Measurements from ENCODE around the gene SPDYE16.
"Not testable (repeated sequence)": the region's sequence is repeated elsewhere in the genome, so short reads cannot be mapped to it uniquely, and the experiment has no call there.

Gene SPDYE16

DNA sequence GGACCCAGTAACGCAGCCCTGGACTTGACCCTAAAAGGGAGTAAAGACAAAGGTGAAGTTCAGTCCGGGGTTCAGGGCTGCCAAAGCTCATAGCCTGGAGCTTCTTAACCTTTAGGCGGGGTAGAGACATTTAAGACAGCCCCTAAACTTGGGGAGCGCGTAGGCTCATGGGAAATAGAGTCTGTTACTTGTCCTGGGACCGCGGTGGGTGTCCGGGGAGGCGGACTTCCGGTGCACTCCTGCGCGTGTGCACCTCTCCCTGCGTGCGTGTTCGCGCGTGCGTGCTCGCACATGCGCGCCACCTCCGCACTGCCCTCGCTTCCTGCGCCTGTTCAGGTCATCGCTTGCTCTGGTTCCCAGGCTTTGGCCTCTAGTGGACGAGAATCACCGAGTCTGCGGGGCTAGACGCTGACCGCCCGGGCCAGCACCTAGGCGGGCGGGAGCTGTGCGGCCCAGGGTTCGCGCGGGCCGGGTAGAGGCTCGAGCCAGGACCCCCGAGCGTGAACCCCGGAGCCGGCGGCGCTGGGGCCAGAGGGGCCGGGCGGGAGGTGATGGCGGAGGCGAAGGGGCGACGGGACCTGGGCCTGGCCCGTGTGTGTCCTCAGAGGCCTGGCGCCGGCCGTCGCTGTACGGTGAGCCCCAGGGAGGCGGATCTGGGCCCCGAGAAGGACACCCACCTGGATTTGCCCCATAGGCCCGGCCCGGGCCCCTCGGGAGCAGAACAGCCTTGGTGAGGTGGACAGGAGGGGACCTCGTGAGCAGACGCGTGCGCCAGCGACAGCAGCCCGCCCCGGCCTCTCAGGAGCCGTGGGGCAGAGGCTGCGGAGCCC lies 6.1 kb upstream of the SPDYE16 start:
- peak; percentile 79 for DNase-seq

DNA sequence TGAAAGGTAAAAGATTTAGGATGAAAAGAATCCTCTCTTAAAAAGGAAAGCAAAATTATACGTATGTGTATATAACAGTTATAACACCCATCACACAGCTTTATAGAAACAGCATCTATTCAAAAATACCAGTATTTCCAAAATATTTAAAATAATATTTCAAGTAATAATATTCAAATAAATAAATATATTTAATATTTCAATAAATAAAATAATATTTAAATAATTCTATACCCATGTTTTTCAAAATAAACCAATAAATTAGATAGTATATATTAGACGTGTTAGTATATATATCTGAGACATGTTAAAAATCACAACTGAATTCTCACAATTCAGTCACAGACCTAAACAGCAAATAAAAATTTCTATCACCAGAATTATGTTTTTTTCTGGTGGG lies 11.5 kb downstream of the SPDYE16 start:
- DNase-seq = not testable (repeated sequence)

DNA sequence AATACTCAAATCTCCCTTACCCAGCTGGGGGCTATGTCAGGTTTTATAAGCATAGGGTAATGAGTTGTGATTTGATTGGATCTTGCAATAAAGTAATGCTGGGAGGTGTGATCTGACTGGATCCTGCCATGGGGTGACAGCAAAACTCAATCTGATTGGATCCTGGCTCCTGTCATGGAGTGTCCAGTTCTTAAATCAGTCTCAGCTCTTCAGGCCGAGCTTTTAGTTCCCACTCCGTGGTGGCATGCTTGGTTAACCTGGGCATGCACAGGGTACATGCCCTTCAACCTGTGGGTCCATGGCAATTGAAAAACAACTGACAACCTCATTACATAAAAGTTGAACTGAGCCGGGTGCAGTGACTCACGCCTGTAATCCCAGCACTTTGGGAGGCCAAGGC lies 16.9 kb downstream of the SPDYE16 start:
- DNase-seq = not testable (repeated sequence)

DNA sequence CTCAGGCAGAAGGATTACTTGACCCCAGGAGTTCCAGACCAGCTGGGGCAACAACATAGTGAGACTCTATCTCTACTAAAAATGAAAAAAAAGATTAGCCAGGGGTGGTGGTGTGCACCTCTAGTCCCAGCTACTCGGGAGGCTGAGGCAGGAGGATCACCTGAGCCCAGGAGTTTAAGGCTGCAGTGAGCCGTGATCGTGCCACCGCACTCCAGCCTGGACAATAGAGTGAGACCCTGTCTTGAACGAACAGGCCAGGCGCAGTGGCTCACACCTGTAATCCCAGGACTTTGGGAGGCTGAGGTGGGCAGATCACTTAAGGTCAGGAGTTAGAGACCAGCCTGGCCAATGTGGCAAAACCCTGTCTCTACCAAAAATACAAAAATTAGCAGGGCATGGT lies 26.2 kb downstream of the SPDYE16 start:
- not testable (repeated sequence) for DNase-seq

DNA sequence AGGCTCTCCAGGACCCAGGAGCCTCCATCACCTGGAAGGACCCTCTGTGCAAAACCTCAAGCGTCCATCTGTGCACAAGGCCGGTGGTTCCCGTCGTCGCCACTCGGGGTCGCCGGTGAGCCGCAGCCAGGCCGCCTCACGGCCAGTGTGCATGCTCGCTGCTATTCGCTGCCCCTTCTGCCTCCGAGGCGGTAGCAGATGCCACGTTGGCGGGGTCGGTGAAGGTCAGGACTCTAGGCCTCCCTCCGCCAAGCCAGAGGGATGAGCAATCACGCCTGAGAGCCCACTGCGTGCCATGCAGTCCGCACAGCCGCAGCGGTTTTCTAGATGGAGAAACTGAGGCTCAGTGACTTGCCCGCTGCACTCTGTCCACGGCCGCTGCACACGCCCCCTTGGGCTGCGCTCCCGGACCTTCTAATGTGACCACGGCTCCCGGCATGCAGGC lies 27.1 kb downstream of the SPDYE16 start:
- peak; percentile 76 for DNase-seq

DNA sequence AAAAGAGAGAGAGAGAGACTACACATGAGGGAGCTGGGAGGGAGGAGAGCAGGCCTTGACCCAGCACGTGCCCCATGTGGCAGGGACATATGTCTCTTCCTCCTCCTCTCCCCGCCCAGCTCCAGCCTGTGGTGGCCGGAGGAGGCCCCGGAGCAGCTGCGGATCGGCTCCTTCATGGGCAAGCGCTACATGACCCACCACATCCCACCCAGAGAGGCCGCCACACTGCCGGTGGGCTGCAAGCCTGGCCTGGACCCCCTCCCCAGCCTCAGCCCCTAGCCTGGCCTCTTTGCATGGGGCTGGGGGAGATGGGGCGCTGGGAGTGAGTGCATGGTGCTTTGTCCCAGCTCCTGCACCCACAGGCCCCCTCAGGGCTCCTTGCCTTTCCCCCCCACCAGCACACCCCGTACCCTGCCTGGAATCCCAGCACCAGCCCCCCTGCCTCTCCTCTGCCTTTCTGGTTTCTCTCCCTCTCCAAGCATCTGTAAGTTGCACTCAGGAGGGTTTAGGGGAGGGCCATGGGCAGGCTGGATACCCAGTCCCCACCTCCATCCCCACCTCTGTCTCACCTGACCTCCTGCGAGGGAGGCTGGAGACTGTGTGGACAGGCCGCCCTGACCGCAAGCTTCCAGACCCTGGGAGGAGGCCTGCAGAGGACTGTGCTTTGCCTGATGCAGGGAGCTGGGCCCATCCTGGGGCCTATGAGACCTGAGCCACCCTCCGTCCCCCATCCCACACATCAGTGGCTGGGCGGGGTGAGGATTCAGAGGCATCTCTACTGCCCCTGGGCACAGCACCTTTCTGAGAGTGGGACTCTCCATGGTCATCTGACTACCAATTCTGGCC lies 27.9 kb downstream of the SPDYE16 start:
- DNase-seq = no peak

DNA sequence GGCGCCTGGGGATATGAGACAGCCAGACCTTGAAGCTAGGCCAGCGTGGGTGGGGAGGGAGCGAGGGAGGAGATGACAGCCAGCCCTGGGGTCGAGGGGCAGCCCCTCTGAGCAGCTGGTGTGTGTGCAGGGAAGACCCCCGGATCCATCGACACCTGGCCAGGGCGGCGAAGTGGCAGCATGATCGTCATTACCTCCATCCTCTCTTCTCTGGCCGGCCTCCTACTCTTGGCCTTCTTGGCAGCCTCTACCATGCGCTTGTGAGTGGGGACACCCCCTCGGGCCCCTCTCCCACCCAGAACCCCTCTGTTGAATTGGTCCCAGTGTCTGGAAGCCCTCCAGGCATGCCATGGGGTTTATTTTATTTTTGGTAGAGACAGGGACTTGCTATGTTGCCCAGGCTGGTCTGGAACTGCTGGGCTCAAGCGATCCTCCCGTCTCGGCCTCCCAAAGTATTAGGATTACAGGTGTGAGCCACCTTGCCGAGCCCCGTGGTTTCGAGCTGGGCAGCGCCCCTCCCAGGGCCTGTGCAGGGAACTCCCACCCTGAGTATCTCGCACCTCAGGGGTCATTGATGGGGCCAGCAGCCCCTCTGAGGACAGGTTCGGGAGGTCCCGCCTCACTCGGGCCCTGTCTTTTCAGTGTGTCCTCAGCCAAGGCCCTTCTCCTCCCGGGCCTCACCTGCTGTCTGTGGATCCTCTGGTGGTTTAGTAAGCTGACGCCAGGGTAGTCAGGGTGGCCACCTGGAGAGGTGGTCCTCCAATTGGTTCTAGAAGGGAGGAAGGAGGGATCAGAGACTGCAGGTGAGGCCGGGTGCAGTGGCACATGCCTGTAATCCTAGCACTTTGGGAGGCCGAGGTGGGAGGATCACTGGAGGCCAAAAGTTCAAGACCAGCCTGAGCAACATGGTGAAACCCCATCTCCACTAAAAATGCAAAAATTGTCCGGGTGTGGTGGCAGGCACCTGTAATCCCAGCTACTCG lies 29.0 kb downstream of the SPDYE16 start:
- no peak for DNase-seq

DNA sequence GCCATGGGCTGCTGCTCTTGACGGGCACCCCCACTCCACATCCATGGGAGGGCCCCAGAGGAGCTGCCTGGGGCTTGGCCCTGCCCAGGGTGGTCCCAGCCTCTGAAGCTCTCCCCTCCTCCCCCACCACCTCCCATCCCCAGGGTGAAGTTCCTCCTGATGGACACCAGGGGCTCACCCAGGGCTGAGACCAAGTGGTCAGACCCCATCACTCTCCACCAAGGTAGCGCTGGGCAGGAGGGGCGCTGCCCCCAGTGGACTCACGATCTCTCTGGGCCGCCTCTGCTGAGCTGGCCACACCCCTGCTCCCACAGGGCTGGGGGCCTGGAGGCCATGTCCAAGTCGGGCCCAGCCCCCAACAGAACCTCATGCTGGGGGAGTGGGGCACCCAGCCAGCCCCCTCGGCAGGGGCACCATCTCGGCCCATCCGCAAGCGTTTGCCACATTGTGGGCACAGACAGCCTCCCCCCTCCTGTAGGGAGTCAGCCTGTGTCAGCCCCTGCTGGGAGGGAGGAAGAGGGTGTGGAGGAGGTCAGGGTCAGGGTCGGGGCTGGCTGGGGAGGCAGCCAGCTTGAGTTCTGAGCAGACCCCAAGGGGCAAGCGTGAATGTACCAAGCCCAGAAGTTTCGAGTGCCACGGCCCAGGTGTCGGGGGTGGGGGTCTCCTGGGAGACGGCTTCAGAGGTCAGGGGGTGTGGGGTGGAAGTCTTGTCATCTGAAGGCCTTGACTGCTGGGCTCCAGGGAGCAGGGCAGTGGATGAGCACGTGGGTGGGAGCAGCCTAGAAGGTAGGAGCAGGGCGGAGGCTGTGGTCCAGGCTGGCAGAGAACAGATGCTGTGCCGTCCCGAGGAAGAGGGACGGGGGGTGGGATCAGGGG lies 29.9 kb downstream of the SPDYE16 start:
- DNase-seq = no peak

DNA sequence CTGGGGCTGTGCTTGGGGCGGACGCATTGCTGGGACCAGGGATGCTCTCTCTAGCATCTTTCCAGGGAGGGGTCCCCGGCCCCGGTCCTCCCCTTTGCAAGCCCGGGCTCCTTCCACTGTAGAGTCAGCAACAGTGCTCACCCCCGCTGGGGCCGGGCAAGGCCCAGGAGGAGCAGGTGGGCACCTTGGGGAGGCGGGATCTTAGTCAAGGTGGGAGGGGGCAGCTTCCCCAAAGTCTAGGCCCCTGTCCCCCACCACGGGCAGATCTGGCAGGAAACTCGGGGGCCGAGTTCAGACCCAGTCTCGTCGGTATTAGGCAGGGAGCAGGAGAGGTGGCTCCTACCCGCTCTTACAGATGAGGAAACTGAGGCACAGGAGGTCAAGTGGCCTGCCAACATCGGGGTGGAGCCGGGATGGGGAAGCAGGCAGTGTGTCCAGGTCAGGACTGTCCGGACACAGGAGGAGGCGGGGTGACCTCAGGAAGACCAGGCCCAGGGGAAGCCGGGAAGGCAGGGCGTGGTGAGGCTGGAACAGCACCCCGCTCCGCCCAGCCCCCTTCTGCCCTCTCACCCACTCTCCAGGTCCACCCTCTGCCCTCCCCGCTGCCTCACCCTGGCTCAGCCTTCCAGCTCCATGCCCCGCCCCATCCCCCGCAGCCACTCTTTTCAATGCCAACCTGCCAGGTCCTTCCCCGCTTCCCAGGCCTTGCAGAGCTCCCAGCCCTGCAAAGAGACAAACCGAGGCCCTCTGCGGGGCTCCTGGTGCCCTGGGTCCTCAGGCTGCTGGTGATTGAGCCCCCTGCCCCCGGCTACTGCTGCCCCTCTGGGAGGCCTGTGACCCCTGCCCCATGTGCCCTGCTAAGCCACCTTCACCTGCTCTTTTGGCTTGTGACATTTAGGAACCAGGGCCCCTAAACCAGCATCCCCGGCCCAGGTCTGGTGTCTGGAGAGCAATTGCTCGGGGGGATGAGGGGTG lies 30.9 kb downstream of the SPDYE16 start:
- DNase-seq = not testable (repeated sequence)

DNA sequence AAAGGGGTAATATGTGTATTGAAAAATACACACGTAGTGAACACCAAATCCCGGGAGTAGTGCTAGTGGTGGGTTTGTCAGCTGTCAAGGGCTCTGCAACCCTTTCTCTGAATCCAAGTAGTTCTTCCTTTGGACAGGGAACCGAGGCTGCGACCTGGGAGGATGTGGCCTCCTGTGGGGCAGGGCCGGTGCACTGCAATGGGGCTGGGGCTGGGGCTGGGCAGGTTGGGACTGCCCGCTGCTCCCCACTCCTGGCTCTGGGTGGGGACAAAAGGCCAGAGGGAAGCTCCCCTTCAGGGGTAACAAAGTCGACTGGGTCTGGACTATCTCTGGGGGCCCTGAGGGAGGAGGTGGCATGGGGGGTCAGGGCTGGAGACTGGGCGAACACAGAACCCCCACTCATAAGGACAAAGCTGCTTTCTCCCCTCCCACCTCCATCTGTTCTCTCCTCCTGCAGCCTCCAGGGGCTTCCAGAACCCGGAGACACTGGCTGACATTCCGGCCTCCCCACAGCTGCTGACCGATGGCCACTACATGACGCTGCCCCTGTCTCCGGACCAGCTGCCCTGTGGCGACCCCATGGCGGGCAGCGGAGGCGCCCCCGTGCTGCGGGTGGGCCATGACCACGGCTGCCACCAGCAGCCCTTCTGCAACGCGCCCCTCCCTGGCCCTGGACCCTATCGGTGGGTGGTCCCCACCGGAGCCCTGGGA lies 31.7 kb downstream of the SPDYE16 start:
- DNase-seq = not testable (repeated sequence)

DNA sequence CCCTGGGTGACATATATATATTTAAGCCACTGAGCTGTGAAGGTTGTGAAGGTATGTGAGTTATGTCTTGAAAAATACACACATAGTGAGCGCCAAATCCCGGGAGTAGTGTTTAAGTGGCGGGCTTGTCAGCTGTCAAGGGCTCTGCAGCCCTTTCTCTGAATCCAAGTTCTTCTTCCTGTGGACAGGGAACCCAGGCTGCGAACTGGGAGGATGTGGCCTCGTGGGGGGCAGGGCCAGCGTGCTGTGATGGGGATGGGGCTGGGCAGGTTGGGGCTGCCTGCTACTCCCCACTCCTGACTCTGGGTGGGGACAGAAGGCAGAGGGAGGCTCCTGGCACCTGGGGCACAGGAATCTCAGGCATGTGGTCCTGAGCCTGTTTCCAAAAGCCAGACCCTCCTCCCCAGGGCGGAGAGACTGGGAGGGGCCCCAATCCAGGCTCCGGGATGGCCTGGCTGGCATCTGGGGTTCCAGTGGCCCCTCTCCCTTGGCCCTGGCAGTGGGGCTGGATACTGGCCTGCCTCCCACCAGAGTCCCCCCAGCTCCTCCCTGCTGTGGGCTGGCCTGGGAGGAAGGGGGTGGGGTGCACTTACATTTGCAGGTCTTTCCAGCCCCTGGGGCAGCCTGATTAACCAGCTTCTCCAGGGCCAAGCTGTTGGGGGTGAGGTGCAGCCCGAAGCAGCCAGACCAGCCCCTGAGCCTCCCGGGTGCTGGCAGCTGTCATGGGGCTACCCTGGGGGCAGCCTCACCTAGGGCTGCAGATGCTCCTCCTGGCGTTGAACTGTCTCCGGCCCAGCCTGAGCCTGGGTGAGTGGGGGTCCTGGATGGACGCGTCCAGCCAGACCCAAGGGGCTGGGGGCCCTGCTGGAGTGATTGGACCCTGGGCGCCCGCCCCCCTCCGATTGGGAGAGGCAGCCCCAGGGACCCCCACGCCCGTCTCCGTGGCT lies 32.9 kb downstream of the SPDYE16 start, which contains the start of gene UPK3B:
Gene UPK3B, plus strand, starts transcription at position 622 of the 947 bp plus-strand sequence. Its CDS starts 101 bp downstream, at position 723.
- DNase-seq = no peak

DNA sequence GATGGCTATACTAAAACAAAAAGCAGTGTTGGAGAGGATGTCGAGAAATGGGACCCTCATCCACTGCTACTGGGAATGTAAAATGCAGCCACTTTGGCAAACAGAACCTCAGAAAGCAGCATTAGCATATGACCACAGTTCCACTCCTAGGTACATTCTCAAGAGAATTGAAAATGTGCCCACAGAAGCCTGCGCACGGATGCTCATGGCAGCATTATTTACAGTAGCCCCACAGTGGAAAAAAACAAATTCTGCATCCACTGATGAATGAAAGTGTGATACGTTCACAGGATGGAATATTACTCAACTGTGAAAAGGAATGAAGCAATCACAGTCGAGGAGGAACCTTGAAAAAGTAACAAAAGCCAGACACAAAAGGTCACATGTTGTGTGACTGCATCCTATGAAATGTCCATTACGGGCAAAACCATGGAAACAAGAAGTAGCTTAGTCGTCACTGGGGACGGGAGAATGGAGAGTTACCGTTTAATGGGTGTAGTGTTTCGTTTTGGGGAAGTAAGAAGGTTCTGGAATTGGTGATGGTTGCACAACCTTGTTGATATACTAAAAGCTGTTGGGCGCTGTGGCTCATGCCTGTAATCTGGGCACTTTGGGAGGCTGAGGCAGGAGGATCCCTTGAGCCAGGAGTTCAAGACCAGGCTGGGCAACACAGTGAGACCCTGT lies 35.2 kb downstream of the SPDYE16 start:
- no peak for DNase-seq

DNA sequence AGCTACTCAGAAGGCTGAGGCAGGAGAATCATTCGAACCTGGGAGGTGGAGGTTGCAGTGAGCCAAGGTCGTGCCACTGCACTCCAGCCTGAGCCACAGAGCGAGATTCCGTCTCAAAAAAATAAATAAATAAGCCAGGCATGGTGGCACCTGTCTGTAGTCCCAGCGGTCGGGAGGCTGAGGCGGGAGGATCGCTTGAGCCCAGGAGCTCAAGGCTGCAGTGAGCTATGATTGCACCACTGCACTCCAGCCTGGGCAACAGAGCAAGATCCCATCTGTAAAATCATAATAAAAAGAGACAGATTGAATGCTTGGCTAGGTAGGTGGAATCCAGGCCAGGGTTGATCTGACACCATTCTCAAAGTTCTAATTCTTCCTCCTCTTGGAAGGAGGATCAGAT lies 36.5 kb downstream of the SPDYE16 start:
- DNase-seq = not testable (repeated sequence)

DNA sequence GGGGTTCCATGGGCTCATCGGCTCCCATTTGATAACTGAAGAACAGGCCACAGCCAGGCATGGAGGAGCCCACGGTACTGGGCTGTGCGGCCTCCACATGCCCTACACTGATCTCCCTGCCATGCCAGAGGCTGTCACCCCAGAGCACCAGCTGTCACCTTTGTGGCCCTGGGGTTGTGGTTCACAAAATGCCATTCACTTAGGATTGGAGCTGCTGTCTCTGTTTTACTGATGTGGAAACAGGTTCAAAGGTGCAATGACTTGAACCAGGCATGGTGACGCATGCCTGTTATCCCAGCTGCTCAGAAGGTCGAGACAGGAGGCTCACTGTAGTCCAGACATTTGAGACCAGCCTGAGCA lies 37.0 kb downstream of the SPDYE16 start:
- no peak for DNase-seq

DNA sequence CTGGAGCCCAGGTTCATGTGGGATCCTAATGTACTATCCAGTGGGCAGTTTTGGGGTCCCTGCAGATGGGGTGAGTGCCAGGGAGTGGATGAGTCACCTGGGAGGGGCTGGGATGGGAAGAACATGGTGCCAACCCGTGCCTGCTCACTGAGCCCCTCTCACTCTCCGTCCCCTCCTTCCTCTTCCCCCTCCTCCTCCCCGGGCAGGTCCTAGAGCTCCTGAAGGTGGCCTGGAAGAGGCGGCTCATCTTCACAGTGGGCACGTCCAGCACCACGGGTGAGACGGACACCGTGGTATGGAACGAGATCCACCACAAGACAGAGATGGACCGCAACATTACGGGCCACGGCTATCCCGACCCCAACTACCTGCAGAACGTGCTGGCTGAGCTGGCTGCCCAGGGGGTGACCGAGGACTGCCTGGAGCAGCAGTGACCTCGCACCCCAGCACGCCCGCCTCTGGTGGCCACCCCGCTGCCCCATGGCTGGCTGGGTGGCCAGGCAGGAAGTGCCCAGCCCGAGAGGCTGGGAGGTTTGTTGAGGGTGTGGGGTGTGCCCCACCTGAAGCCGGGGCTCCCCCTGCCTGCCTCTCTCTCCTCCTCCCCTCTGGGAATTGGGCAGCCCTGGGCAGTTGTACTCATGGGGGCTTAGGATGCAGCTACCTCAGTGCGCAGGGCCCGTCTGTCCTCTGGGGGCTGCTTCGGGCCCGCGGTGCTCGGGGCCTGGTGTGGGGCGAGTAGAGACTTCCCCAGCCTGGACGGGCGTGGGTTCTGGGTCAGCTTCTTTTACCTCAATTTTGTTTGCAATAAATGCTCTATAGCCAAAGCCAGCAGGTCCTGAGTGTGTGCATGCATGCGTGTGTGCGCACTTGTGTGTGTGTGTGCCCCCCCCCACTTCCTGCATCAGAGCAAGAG lies 37.7 kb downstream of the SPDYE16 start:
- DNase-seq = no peak

DNA sequence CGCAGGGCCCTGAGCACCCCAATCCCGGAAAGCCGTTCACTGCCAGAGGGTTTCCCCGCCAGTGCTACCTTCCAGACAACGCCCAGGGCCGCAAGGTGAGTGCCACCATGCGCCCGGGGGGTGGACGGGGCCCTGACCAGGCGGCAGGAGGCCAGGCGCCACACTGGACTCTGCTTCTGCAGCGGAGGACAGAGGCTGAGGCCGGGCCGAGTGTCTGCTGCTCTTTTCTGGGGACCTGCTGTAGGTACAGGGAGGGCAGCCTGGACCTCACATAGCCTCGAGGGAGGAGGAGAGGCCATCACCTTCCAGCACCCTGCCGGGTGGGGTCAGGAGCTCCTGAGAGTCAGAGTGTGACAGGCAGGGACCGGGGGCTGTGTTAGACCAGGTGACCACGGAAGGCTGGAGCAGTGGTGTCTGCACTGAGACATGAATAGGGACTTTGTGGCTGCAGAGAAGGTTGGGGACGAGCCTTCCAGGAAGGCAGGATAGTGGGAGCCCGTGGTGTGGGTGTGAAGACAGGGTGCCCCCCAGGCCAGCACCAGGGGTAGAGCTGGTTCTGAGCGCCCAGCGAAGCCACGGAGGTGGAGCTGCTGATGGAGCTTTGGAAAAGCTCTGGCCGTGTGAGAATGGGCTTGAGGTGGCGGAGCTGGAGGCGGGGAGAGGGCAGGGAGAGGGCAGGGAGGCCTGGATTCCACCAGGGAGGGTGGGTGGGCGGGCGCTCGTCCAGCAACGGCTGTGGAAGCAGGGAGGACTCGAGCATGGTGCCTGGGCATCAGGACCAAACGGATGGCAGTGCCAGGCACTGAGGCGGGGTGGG lies 38.5 kb downstream of the SPDYE16 start:
- not testable (repeated sequence) for DNase-seq
